ENCODE results near the gene DSCAML1.

DSCAML1 gene

DNA sequence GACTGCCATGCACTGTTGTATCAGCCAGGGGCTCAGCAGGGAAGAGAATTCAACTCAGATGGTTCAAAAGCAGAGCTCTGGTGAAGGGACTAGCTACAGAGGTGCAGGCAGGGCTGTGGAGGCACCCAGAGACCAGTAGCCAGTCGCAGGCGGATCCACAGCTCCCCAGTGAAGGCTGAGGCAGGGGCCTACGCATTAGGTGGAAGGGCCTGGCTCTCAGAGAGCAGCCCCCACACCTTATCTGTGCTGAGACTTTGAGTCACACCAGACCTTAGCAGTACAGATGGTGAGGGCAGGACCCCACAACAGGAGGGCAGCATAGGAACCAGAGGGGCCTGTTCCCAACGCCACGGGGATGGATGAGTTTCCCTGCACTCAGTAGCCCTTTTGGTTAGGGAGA, 189.6 kb downstream of the DSCAML1 start:
- DNase-seq (ENCODE audit: low read depth) = no peak

DNA sequence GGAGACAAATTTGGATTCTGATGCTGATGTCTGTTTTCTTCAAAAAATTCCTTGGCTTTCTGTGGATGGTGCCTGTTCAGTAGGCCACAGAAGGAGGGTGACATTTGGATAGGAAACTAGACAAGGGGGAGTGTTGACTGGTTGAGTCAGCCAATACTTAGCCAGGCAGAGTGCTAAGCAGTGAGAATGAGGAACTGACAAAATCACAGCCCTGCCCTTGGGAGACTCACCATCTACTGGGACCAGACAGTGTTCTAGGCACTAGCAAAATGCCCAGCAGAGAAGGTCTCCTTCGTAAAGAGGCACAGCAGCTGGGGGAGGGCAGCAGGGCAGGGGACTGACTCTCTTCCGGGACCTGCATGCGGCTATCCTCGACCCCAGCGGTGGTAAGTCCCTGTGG, 190.2 kb downstream of the DSCAML1 start:
- DNase-seq (ENCODE audit: low read depth) = no peak

DNA sequence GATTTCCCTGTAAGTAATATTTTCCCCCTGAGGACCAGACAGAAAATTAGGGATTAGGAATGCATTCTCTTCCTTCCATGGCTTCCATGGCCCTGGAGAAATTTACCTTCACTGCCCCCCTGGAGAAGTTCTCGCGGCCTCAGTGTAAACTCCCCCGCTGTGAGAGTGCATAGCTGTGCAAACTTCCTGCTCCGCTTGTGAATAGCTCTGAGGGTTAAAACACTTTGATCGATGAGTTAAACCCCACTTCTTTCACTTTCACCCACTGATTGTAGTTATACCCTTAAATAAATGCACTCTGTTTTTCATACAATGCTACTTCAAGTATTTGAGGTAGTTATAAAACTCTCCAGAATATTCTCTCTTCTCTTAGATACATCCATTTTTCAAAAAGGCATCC, 190.8 kb downstream of the DSCAML1 start:
- DNase-seq (ENCODE audit: low read depth) = no peak

DNA sequence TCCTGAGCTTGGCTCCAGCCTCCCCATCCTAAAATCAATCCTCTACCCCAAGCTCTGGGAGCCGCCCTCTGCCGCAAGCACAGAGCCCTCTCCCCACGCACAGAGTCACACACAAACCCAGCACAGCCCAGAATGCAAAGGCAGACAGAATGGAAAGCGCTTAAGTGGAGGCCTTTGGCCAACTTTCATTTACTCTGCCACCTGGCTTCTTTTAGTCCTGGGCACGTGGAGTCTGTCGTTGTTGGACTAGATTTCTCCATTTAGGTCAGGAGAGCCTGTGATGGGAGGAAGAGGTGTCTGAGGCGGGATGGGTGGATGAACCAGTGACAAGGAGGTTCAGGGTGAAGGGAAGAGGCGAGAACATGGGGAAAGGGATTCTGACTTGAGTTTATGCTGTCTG, 191.7 kb downstream of the DSCAML1 start:
- DNase-seq (ENCODE audit: low read depth) = no peak

DNA sequence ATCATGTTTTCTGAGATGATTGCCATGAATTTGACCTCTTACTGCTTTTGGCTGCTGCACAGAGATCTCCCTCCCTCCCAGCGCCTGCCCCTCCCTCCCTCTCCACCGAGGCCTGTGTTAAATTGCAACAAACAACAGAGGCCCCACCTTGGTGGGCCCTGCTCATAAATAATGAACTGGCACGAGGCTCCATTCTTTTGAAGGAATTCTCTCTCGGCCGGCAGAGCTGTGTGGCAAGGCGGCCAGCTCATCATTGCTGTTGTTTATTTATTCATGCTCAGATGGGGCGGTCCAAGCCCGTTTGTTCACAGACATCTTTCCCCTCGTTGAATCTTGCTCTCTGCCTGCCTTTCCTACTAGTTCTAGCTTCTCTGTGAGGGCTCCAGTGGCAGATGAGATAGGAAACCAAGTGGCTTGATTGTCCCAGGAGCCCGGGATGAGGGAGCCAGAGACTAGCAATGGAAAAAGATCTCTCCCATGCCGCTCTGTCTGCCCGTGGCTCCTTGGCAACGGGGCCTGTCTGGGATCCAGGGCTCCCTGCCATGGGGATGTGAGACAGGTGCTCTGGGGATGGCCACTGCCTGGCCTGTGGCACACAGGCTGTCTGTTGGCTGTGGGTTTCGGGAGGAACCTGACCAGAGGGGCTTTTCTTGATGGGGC, 192.6 kb downstream of the DSCAML1 start:
- no peak for DNase-seq (ENCODE audit: low read depth)

DNA sequence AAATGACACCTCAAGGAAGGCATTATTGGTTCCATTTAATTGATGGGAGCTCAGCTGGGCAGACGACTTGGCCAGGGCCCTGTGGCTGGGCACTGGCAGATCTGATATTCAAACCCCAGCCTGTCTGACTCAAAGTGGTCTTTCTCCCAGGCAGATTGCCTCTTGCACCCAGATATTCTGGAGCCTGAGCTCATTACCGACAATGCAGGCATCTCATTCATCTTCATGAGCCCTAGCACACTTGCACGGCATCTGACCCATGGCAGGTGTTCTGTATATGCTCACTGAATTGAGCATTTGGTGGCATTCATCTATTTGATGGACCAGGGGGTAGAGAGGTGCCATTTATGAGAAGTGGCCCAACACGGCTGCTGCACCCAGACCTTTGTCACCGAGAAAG, 193.1 kb downstream of the DSCAML1 start:
- no peak for DNase-seq (ENCODE audit: low read depth)

DNA sequence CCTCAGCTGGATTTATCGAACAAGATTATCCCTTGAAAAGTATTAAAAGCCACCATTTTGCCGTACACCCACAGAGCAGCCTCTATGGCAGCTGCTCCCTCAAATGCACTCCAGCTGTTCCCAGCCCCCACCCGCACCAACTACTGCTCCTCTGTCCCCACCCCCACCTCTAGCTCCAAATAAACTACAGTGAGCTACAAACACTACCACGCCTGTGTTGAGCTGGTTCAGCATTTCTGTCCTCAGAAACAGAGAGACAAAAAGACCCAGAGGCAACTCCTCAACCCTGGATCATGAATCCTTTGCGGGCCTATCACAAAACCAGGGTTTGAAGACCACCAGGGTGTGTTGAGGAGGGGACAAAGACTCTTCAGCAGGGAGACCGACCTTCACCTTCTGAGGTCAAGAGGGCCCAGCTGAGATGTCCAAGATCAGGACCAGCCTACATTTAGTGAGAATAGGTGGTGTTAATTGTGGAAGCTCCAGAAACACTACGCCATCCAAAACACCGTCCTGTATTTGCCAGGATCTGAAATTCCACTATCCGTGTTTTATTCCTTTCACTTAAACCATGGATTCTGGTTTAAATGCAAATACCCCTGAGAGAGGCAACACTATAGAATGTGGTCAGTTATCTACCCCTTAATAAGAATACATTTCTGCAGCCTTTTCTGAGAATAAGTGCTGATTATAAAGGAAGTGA, 195.9 kb downstream of the DSCAML1 start:
- DNase-seq (ENCODE audit: low read depth) = no peak

DNA sequence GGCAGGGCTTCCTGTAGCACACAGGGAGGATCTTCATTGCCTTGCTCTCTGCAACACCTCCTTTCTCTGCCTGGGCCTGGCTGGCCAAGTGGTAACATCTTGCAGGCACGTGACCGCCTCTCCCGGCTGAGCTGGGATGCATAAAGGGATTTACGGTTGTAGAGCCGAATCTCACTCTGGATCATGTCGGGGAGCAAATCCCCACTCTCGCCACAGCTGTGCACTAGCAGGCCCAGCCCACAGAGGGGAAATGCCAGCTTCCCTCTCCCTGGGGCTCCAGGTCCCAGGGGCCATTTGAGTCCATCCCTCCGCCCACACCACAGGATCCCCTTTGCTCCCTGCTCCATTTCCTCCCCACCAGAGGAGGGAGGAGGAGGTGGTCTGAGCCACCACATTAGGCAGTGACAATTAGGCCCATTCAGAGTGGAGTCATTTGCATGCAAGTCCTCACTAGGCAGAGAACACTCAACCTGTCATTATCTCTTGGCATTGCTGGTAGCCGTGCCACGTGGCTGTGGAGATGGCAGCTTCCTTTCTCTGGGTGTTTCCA, 196.7 kb downstream of the DSCAML1 start:
- no peak for DNase-seq (ENCODE audit: low read depth)

DNA sequence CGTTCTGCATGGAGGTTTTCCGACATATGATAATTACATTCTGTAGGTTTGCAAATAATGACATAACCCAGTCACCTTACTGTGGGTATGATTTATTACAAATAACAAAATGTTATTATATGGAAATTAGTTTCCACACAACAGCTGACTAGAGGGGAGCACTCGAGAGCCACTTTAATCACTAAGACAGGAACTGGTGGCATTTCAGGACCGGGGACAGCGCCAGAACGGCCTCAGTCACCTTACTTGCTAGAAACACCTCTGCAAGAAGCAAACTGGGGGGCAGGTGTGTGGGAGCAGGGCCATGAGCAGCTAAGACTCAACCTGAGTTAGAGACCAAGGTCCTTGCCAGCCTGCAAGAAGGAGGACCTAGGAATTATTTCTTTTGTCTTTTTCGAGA, 199.9 kb downstream of the DSCAML1 start:
- DNase-seq (ENCODE audit: low read depth) = no peak

DNA sequence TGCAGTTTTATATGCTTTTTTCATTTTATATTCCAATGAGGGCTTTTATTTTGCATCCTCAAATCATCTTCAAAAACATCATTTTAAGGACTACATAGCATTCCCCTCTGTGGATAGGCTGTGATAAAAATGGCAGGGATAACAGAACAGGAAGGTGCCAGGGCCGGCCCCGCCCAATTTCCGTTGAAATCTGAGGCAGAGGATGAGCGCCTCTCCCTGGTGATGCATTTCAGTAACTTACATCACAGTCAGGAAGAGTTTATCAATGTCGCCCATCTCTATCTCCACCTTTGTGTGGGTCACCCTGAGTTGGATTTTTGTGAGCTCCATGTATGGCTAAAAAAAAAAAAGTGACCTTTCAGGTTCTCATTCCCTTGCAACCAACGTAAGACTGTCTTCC, 201.6 kb downstream of the DSCAML1 start:
- no peak for DNase-seq (ENCODE audit: low read depth)

DNA sequence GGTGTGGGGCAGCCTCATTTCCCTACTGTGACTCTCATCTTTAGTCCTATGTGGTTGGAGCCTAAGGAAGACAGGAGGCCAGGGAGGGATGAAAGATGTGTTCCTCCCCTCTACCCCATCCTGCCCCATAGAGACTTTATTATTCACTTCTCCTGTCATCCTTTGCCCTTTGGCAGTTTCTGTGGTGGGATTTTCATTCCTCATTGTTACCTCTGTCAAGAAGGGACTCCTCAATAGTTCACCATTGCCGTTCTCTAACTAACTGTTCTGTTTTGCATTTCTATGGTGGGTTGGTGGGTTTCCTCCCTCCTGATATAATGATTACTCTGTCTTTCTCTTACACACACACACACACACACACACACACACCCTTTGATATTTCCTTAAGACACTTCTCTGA, 202.3 kb downstream of the DSCAML1 start:
- DNase-seq (ENCODE audit: low read depth) = no peak

DNA sequence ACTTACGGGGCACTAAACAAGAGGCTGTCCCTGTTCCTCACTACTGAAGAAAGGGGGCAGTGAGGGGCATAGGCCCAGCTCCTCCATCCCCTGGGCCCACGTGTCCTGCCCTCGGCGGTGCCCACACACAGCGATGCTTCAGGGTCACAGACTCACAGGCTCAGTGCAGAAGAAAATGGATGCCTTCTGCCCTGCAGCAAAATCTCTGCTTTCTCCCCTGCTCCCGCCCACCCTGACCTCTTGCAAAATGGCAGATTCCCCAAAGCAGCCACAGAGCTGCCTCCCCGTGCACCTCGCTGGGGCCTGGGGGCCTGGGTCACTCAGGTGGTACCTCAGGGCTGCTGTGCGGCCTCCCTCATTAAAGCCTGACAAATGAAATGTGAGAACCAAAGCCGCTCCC, 204.0 kb downstream of the DSCAML1 start:
- DNase-seq (ENCODE audit: low read depth) = no peak

DNA sequence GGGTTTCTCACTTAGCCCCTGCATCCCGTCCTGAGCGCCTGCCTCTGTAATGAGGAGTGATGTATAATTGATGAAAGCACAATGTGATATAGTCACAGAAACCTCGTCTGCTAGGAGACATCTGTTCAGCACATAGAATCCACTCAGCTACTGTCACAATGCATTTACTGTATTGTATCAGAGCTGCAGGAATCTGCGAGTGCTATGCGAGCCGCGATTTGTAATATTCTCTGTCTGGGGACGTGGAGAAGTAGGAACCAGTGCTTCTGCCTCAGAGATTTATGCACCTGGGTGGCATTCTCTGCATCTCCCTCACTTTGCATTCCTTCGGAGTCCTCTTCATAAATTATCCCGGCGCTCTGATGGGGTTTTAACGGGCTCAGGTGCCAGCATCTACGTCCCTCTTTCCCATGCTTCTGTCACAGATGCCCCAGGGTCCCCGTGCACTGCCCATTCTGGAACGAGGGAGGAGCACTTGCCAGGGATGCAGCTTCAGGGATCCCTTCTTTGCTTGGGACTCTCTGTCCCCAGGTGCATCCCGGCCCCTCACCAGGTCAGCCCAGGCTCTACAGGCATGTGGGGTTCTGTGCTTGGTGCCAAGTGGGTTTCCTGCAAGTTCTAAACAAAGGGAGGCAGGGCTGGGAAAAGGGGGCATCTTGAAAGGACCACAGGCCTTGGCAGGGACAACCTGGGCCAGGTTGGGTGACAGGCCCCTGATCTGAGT, 205.5 kb downstream of the DSCAML1 start:
- DNase-seq (ENCODE audit: low read depth) = no peak

DNA sequence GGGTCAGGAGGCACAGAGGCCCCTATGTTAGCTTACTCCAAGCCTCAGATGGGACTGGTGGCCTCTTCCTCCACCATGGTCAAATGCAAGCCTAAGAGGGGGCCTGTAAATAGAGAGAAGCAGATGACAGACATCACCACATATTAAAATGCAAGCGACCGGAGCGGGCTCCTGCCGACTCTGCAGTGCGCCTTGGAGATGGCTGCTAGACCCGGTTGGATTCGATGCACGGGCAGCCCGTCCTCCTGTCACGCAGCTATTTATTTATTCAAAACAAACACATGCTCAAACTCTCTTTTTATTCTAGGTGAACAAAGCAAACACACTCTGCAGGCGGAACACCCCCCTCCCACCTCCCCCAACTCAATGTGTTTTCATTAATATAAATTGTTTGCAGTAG, 208.0 kb downstream of the DSCAML1 start:
- DNase-seq (ENCODE audit: low read depth) = no peak

DNA sequence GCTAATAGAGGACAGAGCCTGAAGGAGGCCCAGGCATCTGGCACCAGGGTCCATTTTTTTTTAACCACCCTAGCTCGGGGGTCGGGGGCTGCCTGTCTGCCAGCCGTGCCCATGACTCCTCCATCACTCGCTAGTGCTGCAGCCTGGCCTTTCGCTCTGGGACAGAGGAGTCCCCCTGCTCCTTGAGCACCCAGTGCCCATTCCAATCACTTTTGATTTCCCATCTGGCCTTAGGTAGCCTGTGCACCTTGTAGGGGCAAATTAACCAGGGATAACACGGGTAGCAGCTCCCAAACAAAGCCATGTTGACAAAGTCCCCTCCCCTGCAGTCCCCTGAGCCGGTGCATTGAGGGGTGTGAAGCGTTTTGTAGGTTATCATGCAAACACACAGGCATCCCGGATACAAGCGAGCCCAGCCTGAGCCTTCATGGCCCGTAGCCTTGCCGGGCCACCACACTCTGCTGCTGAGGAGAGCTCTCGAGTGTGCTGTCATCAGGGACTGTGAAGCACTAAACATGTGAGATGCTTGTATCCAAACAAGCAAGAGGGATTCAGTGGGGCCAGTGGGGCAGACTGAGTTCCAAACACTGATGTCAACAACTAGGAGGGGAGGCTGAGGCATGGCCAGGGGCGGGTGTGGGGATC, 208.7 kb downstream of the DSCAML1 start:
- DNase-seq (ENCODE audit: low read depth) = no peak

DNA sequence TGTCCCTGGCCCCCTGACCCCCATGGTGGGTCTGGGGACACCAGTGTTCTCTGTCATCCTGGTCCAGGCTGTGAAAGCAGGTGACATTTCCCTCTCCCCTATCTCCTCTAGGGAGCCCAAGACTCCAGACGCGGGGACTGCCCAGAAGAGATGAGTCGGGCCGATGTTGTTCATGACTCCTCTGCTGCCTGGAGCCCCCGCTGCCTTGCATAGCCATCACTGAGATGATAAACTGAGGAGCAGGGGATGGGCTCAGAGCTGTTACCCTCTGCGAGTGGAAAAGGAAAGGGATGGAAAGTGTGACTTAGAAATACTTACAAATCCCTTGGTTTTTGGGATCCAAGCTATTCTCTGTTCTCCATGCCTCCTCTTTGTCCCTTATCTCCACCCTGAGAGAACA, 209.6 kb downstream of the DSCAML1 start:
- DNase-seq (ENCODE audit: low read depth) = no peak

DNA sequence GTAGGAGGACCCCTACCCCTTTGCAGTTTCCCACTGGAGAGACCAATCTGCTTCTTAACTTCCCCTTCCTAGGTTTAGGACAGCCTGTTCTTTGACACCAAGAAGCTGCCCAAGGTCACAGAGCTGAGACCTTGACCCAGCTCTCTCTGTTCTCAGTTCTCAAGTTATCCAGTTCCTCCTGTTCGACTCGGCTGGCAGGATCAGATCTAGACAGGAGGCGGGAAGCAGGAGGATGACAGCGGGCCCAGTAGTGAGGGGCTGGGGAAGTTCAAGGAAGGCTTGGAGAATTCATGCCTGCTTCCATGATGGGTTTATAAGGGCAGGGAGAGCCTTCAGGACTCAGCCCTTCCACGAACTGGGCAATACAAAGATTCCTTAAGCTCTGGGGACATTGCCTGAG, 210.6 kb downstream of the DSCAML1 start:
- no peak for DNase-seq (ENCODE audit: low read depth)

DNA sequence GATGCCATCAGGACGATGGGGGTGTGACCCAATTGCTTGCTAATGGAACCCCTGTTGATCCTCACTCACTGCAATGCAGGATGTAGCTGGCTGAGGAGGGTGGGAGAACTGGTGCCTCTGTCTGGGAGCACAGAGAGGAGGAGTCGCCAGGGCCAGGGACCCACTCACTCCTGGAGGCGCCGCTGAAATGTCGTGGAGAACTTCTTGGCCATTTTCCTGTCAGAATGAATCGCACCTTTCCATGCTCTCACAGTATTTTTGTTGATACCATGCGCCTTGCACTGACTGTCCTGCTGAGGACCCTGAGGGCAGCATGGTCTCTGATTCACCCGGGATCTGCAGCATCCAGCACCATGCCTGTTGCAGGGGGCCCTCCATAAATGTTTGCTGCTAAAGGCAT, 211.4 kb downstream of the DSCAML1 start:
- no peak for DNase-seq (ENCODE audit: low read depth)

DNA sequence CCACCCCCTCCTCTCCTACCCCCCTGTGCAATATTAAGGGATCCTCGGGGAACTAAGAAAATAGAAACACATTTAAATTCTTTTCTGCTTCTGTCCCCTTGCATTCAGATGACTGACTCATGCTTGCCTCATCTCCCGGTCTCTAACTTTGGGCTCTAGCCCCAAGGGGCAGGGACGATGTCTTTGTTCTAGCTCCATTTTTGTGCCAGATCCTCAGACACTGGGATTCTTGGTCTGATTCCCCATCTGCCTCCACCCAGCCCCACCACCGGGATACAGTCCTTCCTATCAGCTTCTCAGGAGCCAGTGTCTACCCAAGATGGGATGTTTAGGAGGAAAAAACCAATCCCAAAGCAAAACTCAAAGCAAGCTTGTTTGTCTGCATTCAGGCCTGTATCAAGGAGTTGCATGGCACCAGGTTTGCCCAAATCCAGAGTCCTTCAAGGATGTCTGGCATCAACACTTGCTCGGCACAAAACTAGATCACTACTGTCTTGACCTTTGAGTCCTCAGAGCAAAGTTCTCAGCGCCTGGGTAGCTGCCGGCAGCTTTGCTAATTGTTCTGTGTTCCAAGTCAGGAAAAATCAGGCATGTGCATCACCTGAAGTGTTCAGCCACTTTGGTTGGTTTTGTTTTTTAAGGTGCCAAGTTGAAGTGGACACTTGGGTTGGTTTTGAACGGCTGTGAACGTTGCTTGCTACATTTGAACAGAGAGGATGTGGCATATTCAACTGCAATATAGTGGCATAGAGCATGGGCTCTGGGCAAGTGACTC, 212.8 kb downstream of the DSCAML1 start:
- no peak for DNase-seq (ENCODE audit: low read depth)

DNA sequence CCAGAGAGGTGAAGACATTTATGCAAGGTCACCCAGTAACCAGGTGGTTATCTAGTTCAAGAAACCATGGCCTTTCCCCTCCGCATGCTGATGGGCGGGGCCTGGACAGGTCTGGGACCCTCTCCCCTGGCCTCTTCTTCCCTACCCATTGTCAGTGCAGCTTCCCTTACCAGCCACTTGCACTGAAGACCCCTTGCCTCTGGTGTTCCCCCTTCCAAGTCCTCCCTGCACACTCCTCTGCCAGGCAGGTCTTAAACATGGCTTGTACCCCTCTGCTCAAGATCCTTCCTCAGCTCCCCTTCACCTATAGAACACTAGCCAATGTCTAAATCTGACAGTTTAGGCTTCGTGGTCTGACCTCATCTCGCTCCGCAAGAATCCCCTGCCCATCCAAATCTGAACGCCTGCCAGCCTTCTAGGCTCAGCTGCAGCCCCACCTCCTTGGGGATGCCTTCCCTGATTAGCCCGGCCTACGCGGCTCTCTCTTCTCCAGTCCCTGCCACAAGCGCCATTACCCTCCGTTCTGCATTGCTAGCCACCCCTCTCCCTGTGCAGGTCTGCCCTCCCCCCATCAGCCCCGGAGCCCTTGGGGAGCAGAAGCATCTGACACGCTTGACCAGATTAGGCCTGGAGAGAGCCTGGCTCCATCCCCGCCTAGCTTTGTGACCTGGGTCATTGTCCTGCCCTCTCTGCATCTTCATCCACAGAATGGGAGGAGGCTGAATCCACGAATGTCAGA, 213.8 kb downstream of the DSCAML1 start:
- no peak for DNase-seq (ENCODE audit: low read depth)

DNA sequence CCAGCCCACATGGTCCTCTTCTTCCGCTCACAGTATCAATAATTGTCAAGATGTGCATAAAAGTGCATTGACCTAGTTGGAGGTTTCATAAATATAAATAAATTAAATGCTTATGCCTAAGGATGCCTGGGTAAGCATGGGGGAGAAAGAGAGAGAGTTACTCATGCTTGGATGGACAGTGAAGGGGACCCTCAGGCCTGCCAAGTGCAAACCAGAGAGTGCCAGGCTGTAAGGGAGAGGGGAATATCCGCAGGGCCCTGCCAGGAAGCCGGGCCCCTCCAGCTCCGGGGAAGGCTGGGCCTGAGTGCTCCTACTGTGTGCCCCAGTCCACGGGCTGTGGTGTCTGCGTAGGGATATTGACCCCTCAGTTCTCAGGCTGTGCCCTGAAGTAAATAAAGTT, 214.6 kb downstream of the DSCAML1 start:
- no peak for DNase-seq (ENCODE audit: low read depth)
